GM18517 (cell line): Measurements from ENCODE around the gene CRTAC1.
"Not testable (repeated sequence)": the region's sequence is repeated elsewhere in the genome, so short reads cannot be mapped to it uniquely, and the experiment has no call there.

Experiments used
- ATAC-seq: cut with Tn5 transposase; IDR thresholded peaks from one replicate; pipeline ENCODE4 v1.9.1; 2021; ENCODE audit warnings: mild to moderate bottlenecking, moderate library complexity; ENCODE audit not compliant: unreplicated experiment

Gene CRTAC1

GRCh38 chr10:97849687-97850402, 180.6 kb downstream of the CRTAC1 start, which contains the start of gene GOLGA7B:
Gene GOLGA7B, plus strand, starts transcription at chr10:97849843. Its CDS starts 461 bp downstream, at chr10:97850304.
- ATAC-seq = no peak

- no peak for ATAC-seq
Measured at GRCh38 chr10:97849103-97849686, 181.2 kb downstream of the CRTAC1 start.

GRCh38 chr10:97844678-97845077, 185.7 kb downstream of the CRTAC1 start:
- ATAC-seq = no peak

GRCh38 chr10:97843972-97844371, 186.4 kb downstream of the CRTAC1 start:
- not testable (repeated sequence) for ATAC-seq

GRCh38 chr10:97843281-97843671, 187.1 kb downstream of the CRTAC1 start:
- no peak for ATAC-seq

- ATAC-seq = no peak
Measured at GRCh38 chr10:97842656-97843280, 187.7 kb downstream of the CRTAC1 start.

- ATAC-seq = not testable (repeated sequence)
Measured at GRCh38 chr10:97842114-97842513, 188.3 kb downstream of the CRTAC1 start.

- not testable (repeated sequence) for ATAC-seq
Measured at GRCh38 chr10:97841166-97841565, 189.3 kb downstream of the CRTAC1 start.

- ATAC-seq = no peak
Measured at GRCh38 chr10:97838091-97838490, 192.3 kb downstream of the CRTAC1 start.

GRCh38 chr10:97836446-97836845, 194.0 kb downstream of the CRTAC1 start:
- ATAC-seq = no peak

- no peak for ATAC-seq
Measured at GRCh38 chr10:97831259-97831658, 199.2 kb downstream of the CRTAC1 start.

GRCh38 chr10:97830064-97830463, 200.4 kb downstream of the CRTAC1 start:
- no peak for ATAC-seq

GRCh38 chr10:97828721-97829120, 201.7 kb downstream of the CRTAC1 start:
- ATAC-seq = no peak

GRCh38 chr10:97827702-97828291, 202.6 kb downstream of the CRTAC1 start:
- ATAC-seq = no peak

GRCh38 chr10:97826892-97827291, 203.5 kb downstream of the CRTAC1 start:
- ATAC-seq = no peak

GRCh38 chr10:97825020-97825760, 205.2 kb downstream of the CRTAC1 start:
- no peak for ATAC-seq

- ATAC-seq = no peak
Measured at GRCh38 chr10:97823734-97824133, 206.7 kb downstream of the CRTAC1 start.

GRCh38 chr10:97822261-97822687, 208.1 kb downstream of the CRTAC1 start:
- no peak for ATAC-seq

GRCh38 chr10:97821308-97822038, 208.9 kb downstream of the CRTAC1 start:
- ATAC-seq = no peak

GRCh38 chr10:97820096-97820704, 210.2 kb downstream of the CRTAC1 start:
- ATAC-seq = no peak
